H1 (cell line): ENCODE measurements around the gene ZBTB18. TPM values are rescaled to one million over a fixed set of nuclear protein-coding genes. Genes with fewer than 3 reads are reported as not detected.

ENCODE experiments used
- CTCF ChIA-PET: fragments of 300-600 bp; sonication (Branson Sonifier 250); formaldehyde crosslinking; loops from one replicate; lab custom pipeline; 2021; ENCODE audit not compliant: partially characterized antibody; lab: Charles Lee
- POLR2A ChIA-PET: fragments of 300-600 bp; sonication (Branson Sonifier 250); formaldehyde crosslinking; loops from one replicate; lab custom pipeline; 2021; ENCODE audit warnings: inconsistent platforms; ENCODE audit not compliant: partially characterized antibody; lab: Charles Lee
- DNase-seq, 2 experiments: peaks; one replicate each; pipeline versions ENCODE4 v3.0.0 to v3.0.0-alpha.2; 2010 to 2022; ENCODE audit warnings: low spot score in 2 of 2, low read depth in 1 of 2, mixed read lengths in 1 of 2
- FAIRE-seq: peaks from 2 replicates; lab custom pipeline; 2011; peaks lifted over from hg19 to GRCh38; lab: Jason Lieb, UNC
- H2AFZ ChIP-seq: 2 replicates; pipeline ENCODE4 v1.8.1; 2012; ENCODE audit warnings: low read length, inconsistent platforms
- H2AK5ac ChIP-seq: 2 replicates; pipeline ENCODE4 v1.6.1; 2013; ENCODE audit warnings: low read depth, low read length
- H2BK120ac ChIP-seq: replicated peaks from 2 replicates; pipeline ENCODE3; 2013; ENCODE audit warnings: low read depth, low read length, inconsistent platforms
- H2BK12ac ChIP-seq: 2 replicates; pipeline ENCODE4 v1.6.1; 2013; ENCODE audit warnings: low read depth, low read length
- H2BK15ac ChIP-seq: 2 replicates; pipeline ENCODE4 v1.6.1; 2013; ENCODE audit warnings: low read length
- H2BK20ac ChIP-seq: 2 replicates; pipeline ENCODE4 v1.6.1; 2013; ENCODE audit warnings: low read length
- H2BK5ac ChIP-seq: 2 replicates; pipeline ENCODE4 v1.6.1; 2013; ENCODE audit warnings: low read depth, low read length
- H3K14ac ChIP-seq: 2 replicates; pipeline ENCODE4 v1.6.1; 2013; ENCODE audit warnings: inconsistent platforms; ENCODE audit not compliant: insufficient read length
- H3K18ac ChIP-seq: 2 replicates; pipeline ENCODE4 v1.6.1; 2013; ENCODE audit warnings: low read length; ENCODE audit errors: extremely low read depth
- H3K23ac ChIP-seq: 2 replicates; pipeline ENCODE4 v1.6.1; 2013; ENCODE audit warnings: inconsistent platforms; ENCODE audit not compliant: insufficient read length
- H3K23me2 ChIP-seq: 2 replicates; pipeline ENCODE4 v1.6.1; 2013; ENCODE audit warnings: low read depth, low read length
- H3K27ac ChIP-seq: 2 replicates; pipeline ENCODE4 v1.6.1; 2011; ENCODE audit warnings: low read depth, low read length, inconsistent platforms
- H3K27me3 ChIP-seq, 4 experiments: replicated peaks in 1 of 4; 1 replicate in 1 of 4; 2 replicates in 3 of 4; pipeline versions ENCODE4 v1.6.1 to v1.8.1; 2011 to 2013; ENCODE audit warnings: low read length in 3 of 4, mild to moderate bottlenecking in 3 of 4, inconsistent platforms in 2 of 4, mixed read lengths in 2 of 4, moderate library complexity in 1 of 4; ENCODE audit not compliant: control insufficient read depth in 3 of 4, insufficient read depth in 3 of 4; ENCODE audit errors: extremely low read depth in 1 of 4
- H3K36me3 ChIP-seq, 4 experiments: 2 replicates each; pipeline versions ENCODE4 v1.6.1 to v1.8.1; 2011 to 2013; ENCODE audit warnings: mild to moderate bottlenecking in 4 of 4, low read length in 3 of 4, moderate library complexity in 2 of 4, control low read depth in 1 of 4, inconsistent platforms in 1 of 4; ENCODE audit not compliant: insufficient read depth in 4 of 4, control insufficient read depth in 2 of 4
- H3K4ac ChIP-seq: replicated peaks from 2 replicates; pipeline ENCODE3; 2013; ENCODE audit warnings: low read length, low read depth, mixed read lengths, inconsistent platforms; ENCODE audit not compliant: insufficient read length
- H3K4me1 ChIP-seq, 4 experiments: replicated peaks in 1 of 4; 1 replicate in 1 of 4; 2 replicates in 3 of 4; pipeline versions ENCODE4 v1.6.1 to v1.8.1; 2011 to 2013; ENCODE audit warnings: low read length in 3 of 4, inconsistent platforms in 2 of 4, mixed read lengths in 1 of 4; ENCODE audit not compliant: insufficient read depth in 4 of 4, control insufficient read depth in 3 of 4
- H3K4me2 ChIP-seq, 2 experiments: 2 replicates each; pipeline versions ENCODE4 v1.6.1 to v1.8.1; 2011 to 2013; ENCODE audit warnings: low read depth in 2 of 2, low read length in 2 of 2, control low read depth in 1 of 2, inconsistent platforms in 1 of 2, mild to moderate bottlenecking in 1 of 2; ENCODE audit not compliant: insufficient read depth in 1 of 2
- H3K4me3 ChIP-seq, 4 experiments: fragments of 200-600, 300-600 bp in 1 of 4; sonication (generic), shearing (Covaris generic), sonication (Bioruptor Twin) in 1 of 4; 2 replicates each; pipeline versions ENCODE4 v1.5.1 to v1.8.1; 2011 to 2016; ENCODE audit warnings: low read length in 4 of 4, low read depth in 3 of 4, control low read depth in 2 of 4, inconsistent platforms in 2 of 4, mild to moderate bottlenecking in 2 of 4, mixed read lengths in 1 of 4, moderate library complexity in 1 of 4; ENCODE audit not compliant: insufficient read depth in 2 of 4; ENCODE audit errors: extremely low read depth in 1 of 4
- H3K56ac ChIP-seq: replicated peaks from 2 replicates; pipeline ENCODE3; 2013; ENCODE audit warnings: low read depth, mild to moderate bottlenecking, mixed read lengths, low read length, inconsistent platforms; ENCODE audit not compliant: insufficient read length
- H3K79me1 ChIP-seq: 2 replicates; pipeline ENCODE4 v1.6.1; 2013; ENCODE audit warnings: low read depth, low read length, control low read depth
- H3K79me2 ChIP-seq, 2 experiments: 2 replicates each; pipeline versions ENCODE4 v1.6.1 to v1.8.1; 2012 to 2013; ENCODE audit warnings: low read length in 2 of 2, mild to moderate bottlenecking in 2 of 2, inconsistent platforms in 1 of 2; ENCODE audit not compliant: insufficient read depth in 2 of 2, control insufficient read depth in 1 of 2
- H3K9ac ChIP-seq, 4 experiments: replicated peaks in 1 of 4; 1 replicate in 1 of 4; 2 replicates in 3 of 4; pipeline versions ENCODE4 v1.6.1 to v1.8.1; 2011 to 2013; ENCODE audit warnings: low read depth in 3 of 4, low read length in 3 of 4, control low read depth in 2 of 4, mild to moderate bottlenecking in 2 of 4, moderate library complexity in 2 of 4, inconsistent platforms in 1 of 4; ENCODE audit errors: extremely low read depth in 1 of 4
- H3K9me3 ChIP-seq, 2 experiments: 2 replicates each; pipeline versions ENCODE4 v1.6.1 to v1.8.1; 2012 to 2013; ENCODE audit warnings: mild to moderate bottlenecking in 2 of 2, moderate library complexity in 2 of 2, control low read depth in 1 of 2, inconsistent platforms in 1 of 2, low read depth in 1 of 2, low read length in 1 of 2, mixed read lengths in 1 of 2; ENCODE audit not compliant: insufficient read depth in 2 of 2
- H4K20me1 ChIP-seq, 2 experiments: replicated peaks in 1 of 2; 2 replicates each; pipeline versions ENCODE3 to v1.8.1; 2011 to 2013; ENCODE audit warnings: inconsistent platforms in 2 of 2, low read length in 2 of 2, mild to moderate bottlenecking in 1 of 2; ENCODE audit not compliant: insufficient read depth in 2 of 2, control insufficient read depth in 1 of 2
- H4K5ac ChIP-seq: 2 replicates; pipeline ENCODE4 v1.6.1; 2013; ENCODE audit warnings: low read length, low read depth, mixed read lengths, inconsistent platforms; ENCODE audit not compliant: insufficient read length
- H4K8ac ChIP-seq: 2 replicates; pipeline ENCODE4 v1.8.0; 2013; ENCODE audit warnings: mild to moderate bottlenecking, moderate library complexity, low read length, inconsistent platforms; ENCODE audit not compliant: insufficient read depth; ENCODE audit errors: extremely low read depth
- H4K91ac ChIP-seq: replicated peaks from 2 replicates; pipeline ENCODE3; 2013; ENCODE audit warnings: low read length, mixed read lengths, inconsistent platforms; ENCODE audit not compliant: insufficient read length
- ASH2L ChIP-seq: fragments of 200-600, 300-600 bp; sonication (generic); IDR thresholded peaks from one replicate; pipeline ENCODE4 v1.7.1; 2017; ENCODE audit warnings: low read length
- BCL11A ChIP-seq, 2 experiments: IDR thresholded peaks; one replicate each; pipeline ENCODE4 v1.6.1; 2011; ENCODE audit warnings: low read depth in 2 of 2, low read length in 2 of 2, mild to moderate bottlenecking in 2 of 2
- BRCA1 ChIP-seq: IDR thresholded peaks from 2 replicates; pipeline ENCODE4 v1.6.1; 2012; ENCODE audit warnings: low read depth, low read length, improper control_type of control experiment
- CTBP2 ChIP-seq: IDR thresholded peaks from 2 replicates; pipeline ENCODE4 v1.7.0; 2011; ENCODE audit warnings: borderline replicate concordance, mild to moderate bottlenecking, moderate library complexity, mixed read lengths, low read length; ENCODE audit not compliant: insufficient read depth, insufficient read length
- EZH2 ChIP-seq: fragments of 200-600 bp; sonication (generic); IDR thresholded peaks from 2 replicates; pipeline ENCODE4 v1.7.1; 2012; ENCODE audit warnings: low read depth, mild to moderate bottlenecking, moderate library complexity, low read length, inconsistent platforms; ENCODE audit not compliant: severe bottlenecking
- GABPA ChIP-seq: IDR thresholded peaks from 2 replicates; pipeline ENCODE4 v1.6.1; 2011; ENCODE audit warnings: mild to moderate bottlenecking, low read length, moderate library complexity, borderline replicate concordance; ENCODE audit not compliant: insufficient read depth
- JUN ChIP-seq: IDR thresholded peaks from 2 replicates; pipeline ENCODE4 v1.6.1; 2011; ENCODE audit warnings: low read depth, mild to moderate bottlenecking, improper control_type of control experiment, low read length
- RXRA ChIP-seq: IDR thresholded peaks from 2 replicates; pipeline ENCODE4 v1.6.1; 2011; ENCODE audit warnings: low read depth, mild to moderate bottlenecking, low read length, moderate library complexity; ENCODE audit not compliant: insufficient read depth
- SP4 ChIP-seq: IDR thresholded peaks from 2 replicates; pipeline ENCODE4 v1.6.1; 2012; ENCODE audit warnings: low read length, inconsistent platforms
- USF2 ChIP-seq: IDR thresholded peaks from 2 replicates; pipeline ENCODE4 v1.6.1; 2011; ENCODE audit warnings: low read length, improper control_type of control experiment
- WGBS, 2 experiments: shearing (Covaris generic) in 1 of 2; methylation state at CpG; one replicate each; pipeline versions ENCODE4 v1.1.6 to v1.1.7; 2013 to 2015; ENCODE audit warnings: low lambda C conversion rate in 2 of 2, mixed read lengths in 2 of 2, inconsistent platforms in 1 of 2, low coverage in 1 of 2, missing lambda C conversion rate in 1 of 2; ENCODE audit not compliant: insufficient replicate concordance in 2 of 2, insufficient coverage in 1 of 2, insufficient read length in 1 of 2; ENCODE audit errors: extremely low coverage in 1 of 2, missing lambda C conversion rate in 1 of 2; 5-methylcytosine and 5-hydroxymethylcytosine counted together
- polyA plus RNA-seq, 7 experiments: library from polyadenylated mRNA; depleted of rRNA in 3 of 7; stranded (reverse) in 5 of 7; unstranded in 2 of 7; fragments of >200 nt in 5 of 7; fragments of 200-250 nt in 2 of 7; gene quantifications; 1 replicate in 5 of 7; 2 replicates in 1 of 7; 4 replicates in 1 of 7; pipeline versions ENCODE4 v1.2.1 to v1.2.3, GENCODE V29; 2011 to 2013; ENCODE audit warnings: missing spikeins in 2 of 7, mixed read lengths in 2 of 7
- total RNA-seq: library from RNA; stranded (reverse); fragmentation: NEBNext Ultra II Directional; extraction: Animal tissue kit (Norgen Biotek cat#: 25700); gene quantifications from 2 replicates; pipeline ENCODE4 v1.2.1, GENCODE V29; 2021

ZBTB18 gene
- total and polyA plus RNA-seq, 2 of the 8 experiments (the other 6 are each of a cell fraction or from before 2014, with no cell fraction given), result 8.5 to 14.4 TPM

GRCh38 chr1:244002721-244003120, 48.4 kb upstream of the ZBTB18 start:
- Histone ChIP-seq H3K79me2 (peaks cover 0 to 5% of the 10 kb centered on the region in 2 experiments; a peak in 1 of 4 replicates), H3K23ac (no peak overlapping the region), H3K4me3 (no peak overlapping the region), H4K91ac (no peak overlapping the region), H2AFZ (no peak overlapping the region), H3K36me3 (no peaks in the 10 kb centered on the region), H3K23me2 (peaks cover 3% of the 10 kb centered on the region; the same call in 1 of the 2 replicates), H2BK5ac (no peak overlapping the region), H3K56ac (no peak overlapping the region), H3K9me3 (no peaks in the 10 kb centered on the region), H2BK20ac (no peak overlapping the region), H3K14ac (no peak overlapping the region), H2AK5ac (no peak overlapping the region), H3K18ac (no peak overlapping the region), H3K27ac (no peak overlapping the region), H3K4me1 (no peaks in the 10 kb centered on the region), H4K8ac (no peak overlapping the region), H3K4ac (no peak overlapping the region), H3K27me3 (no peaks in the 10 kb centered on the region; a peak in 1 of 7 replicates), H2BK120ac (no peak overlapping the region), H4K5ac (no peak overlapping the region), H2BK15ac (no peak overlapping the region), H3K79me1 (no peaks in the 10 kb centered on the region), H3K4me2 (no peak overlapping the region), H4K20me1 (peaks cover 0 to 3% of the 10 kb centered on the region in 2 experiments), H3K9ac (no peak overlapping the region), H2BK12ac (no peak overlapping the region)
- no peak for DNase-seq
- 90% methylated on average over 3 of the region's 3 CpGs; no CpG with 5 or more reads in 1 of the 2 experiments for WGBS, 2 experiments
- no peak for FAIRE-seq
- POLR2A ChIA-PET, result no interaction called here
- CTCF ChIA-PET, result interaction anchor here (0.7 to 0.8 kb wide), 2 partner anchors 39 to 55 kb away, joined by 3 read pairs; no protein-coding TSS in a partner anchor
- TF ChIP-seq BCL11A (IDR thresholded peaks at IDR 0.05; ENCODE audit: low read depth in 2 of 2, low read length in 2 of 2) (no peak), ASH2L (no peak), JUN (no peak), SP4 (no peak), RXRA (no peak), EZH2 (no peak), USF2 (no peak), CTBP2 (no peak), GABPA (no peak), BRCA1 (no peak)
